GM19455 (cell line): ENCODE results near the gene ARMH3.
A peak's percentile ranks its signal among the peaks of the same experiment; 100 is the strongest.

Source experiments
- ATAC-seq: cut with Tn5 transposase; IDR thresholded peaks from one replicate; pipeline ENCODE4 v1.9.1; 2021; ENCODE audit not compliant: unreplicated experiment

ARMH3 gene

GRCh38 chr10:101941871-101942270 is 114.1 kb downstream of the ARMH3 start:
- ATAC-seq: no peak

GRCh38 chr10:101940916-101941315 is 115.1 kb downstream of the ARMH3 start:
- ATAC-seq: no peak

GRCh38 chr10:101939729-101940128 is 116.2 kb downstream of the ARMH3 start:
- no peak for ATAC-seq

GRCh38 chr10:101939008-101939648 is 116.8 kb downstream of the ARMH3 start:
- no peak for ATAC-seq

- no peak for ATAC-seq
Observed at GRCh38 chr10:101938305-101939007, 117.5 kb downstream of the ARMH3 start.

GRCh38 chr10:101935431-101935830 is 120.5 kb downstream of the ARMH3 start:
- ATAC-seq: no peak

GRCh38 chr10:101934686-101935305 is 121.2 kb downstream of the ARMH3 start:
- ATAC-seq: no peak

- ATAC-seq: no peak
Observed at GRCh38 chr10:101933976-101934375, 122.0 kb downstream of the ARMH3 start.

- ATAC-seq: no peak
Observed at GRCh38 chr10:101932183-101932582, 123.8 kb downstream of the ARMH3 start.

GRCh38 chr10:101925027-101925426 is 130.9 kb downstream of the ARMH3 start:
- no peak for ATAC-seq

GRCh38 chr10:101923256-101923655 is 132.7 kb downstream of the ARMH3 start:
- ATAC-seq: no peak

- no peak for ATAC-seq
Observed at GRCh38 chr10:101922846-101923245, 133.1 kb downstream of the ARMH3 start.

GRCh38 chr10:101920546-101920945 is 135.4 kb downstream of the ARMH3 start:
- ATAC-seq: no peak

GRCh38 chr10:101919026-101919770 is 136.8 kb downstream of the ARMH3 start:
- no peak for ATAC-seq

- no peak for ATAC-seq
Observed at GRCh38 chr10:101912561-101913179, 143.3 kb downstream of the ARMH3 start.

GRCh38 chr10:101906586-101907183 is 149.3 kb downstream of the ARMH3 start:
- no peak for ATAC-seq

- no peak for ATAC-seq
Observed at GRCh38 chr10:101905251-101905650, 150.7 kb downstream of the ARMH3 start.

- ATAC-seq: peak; percentile 55
Observed at GRCh38 chr10:101903827-101904550, 152.0 kb downstream of the ARMH3 start.

- no peak for ATAC-seq
Observed at GRCh38 chr10:101902820-101903145, 153.2 kb downstream of the ARMH3 start.
